GM12892 (cell line): Measurements from ENCODE around the gene SBSN.

Experiments
- POLR2A ChIP-seq: IDR thresholded peaks from 2 replicates; pipeline ENCODE4 v1.6.1; 2011; ENCODE audit warnings: low read depth, low read length, control low read depth
- POLR2AphosphoS5 ChIP-seq: IDR thresholded peaks from 2 replicates; pipeline ENCODE4 v1.6.1; 2011; ENCODE audit warnings: low read depth, low read length, control low read depth

- TF ChIP-seq POLR2A, result no peak
- TF ChIP-seq POLR2AphosphoS5, result no peak
These were observed 17.5 kb downstream of the SBSN start for GRCh38 chr19:35510626-35510964.
